Stimulated activated CD4-positive, alpha-beta T cell treated with anti-CD3 and anti-CD28 coated beads, Interleukin-12 subunit alpha, Interleukin-12 subunit beta, amount 100 ng/mL, for 4 hours (primary cell): ENCODE data around the gene UBE2F.
"Not testable (repeated sequence)": the region's sequence is repeated elsewhere in the genome, so short reads cannot be mapped to it uniquely, and the experiment has no call there.

ENCODE experiments used
- DNase-seq: peaks from one replicate; pipeline ENCODE4 v3.0.0-alpha.2; 2020

The UBE2F gene

DNA sequence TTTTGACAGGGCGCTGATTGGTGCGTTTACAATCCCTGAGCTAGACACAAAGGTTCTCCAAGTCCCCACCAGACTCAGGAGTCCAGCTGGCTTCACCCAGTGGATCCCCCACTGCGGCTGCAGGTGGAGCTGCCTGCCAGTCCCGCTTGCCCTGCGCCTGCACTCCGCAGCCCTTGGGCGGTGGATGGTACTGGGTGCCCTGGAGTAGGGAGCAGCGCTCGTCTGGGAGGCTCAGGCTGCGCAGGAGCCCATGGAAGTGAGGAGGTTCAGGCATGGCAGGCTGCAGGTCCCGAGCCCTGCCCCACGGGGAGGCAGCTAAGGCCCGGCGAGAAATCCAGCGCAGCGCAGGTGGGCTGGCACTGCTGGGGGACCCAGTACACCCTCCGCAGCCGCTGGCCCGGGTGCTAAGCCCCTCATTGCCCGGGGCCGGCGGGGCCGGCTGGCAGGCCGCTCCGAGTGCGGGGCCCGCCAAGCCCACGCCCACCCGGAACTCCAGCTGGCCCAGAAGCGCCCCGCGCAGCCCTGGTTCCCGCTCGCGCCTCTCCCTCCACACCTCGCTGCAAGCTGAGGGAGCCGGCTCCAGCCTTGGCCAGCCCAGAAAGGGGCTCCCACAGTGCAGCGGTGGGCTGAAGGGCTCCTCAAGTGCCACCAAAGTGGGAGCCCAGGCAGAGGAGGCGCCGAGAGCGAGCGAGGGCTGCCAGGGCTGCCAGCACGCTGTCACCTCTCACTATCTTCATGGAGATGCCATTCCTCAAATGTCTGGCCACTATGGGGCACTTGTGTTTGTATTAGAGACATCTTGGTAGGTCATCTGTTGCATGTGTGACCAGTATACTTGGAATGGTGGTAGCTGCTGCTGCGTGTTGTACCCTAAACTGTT is 91.1 kb downstream of the UBE2F start:
- not testable (repeated sequence) for DNase-seq

DNA sequence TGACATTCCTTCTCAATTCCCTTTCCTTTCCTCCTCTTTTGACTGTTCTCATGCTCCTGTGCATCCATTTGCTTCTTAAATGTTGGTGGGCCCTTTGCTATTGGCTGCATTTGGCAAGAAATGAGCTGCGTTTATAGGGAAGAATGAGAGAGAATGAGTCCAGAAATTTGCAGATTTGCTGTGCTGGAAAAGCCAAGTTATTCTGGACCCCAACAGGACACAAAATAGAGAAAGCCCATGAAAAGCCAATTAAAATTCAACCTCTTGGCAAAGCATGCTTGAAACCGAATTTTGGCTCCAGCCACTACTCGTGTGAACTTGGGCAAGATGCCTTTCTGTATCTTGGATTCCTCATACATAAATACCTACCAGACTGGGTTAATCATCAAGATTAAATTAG is 92.7 kb downstream of the UBE2F start:
- DNase-seq = no peak

DNA sequence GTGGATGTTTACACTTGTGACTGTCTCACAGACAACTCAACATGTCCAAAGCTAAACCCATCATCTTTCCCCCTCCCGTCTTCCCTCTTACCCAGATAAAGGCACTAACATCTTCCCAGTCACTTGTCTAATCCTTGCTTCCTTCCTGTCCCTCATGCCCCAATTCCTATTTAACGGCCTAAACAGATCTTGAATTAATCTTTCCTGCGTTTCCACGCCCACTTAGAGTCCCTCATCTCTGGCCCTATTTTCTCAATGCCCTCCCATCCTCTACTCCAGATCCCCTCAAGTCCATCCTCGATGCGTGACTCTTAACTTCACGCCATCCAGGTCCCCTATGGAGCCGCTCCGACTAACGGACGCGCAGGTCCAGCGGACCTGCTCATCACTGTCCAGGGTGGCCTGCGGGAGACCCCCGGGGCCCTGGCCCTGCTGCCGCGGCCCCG is 93.3 kb downstream of the UBE2F start:
- no peak for DNase-seq

DNA sequence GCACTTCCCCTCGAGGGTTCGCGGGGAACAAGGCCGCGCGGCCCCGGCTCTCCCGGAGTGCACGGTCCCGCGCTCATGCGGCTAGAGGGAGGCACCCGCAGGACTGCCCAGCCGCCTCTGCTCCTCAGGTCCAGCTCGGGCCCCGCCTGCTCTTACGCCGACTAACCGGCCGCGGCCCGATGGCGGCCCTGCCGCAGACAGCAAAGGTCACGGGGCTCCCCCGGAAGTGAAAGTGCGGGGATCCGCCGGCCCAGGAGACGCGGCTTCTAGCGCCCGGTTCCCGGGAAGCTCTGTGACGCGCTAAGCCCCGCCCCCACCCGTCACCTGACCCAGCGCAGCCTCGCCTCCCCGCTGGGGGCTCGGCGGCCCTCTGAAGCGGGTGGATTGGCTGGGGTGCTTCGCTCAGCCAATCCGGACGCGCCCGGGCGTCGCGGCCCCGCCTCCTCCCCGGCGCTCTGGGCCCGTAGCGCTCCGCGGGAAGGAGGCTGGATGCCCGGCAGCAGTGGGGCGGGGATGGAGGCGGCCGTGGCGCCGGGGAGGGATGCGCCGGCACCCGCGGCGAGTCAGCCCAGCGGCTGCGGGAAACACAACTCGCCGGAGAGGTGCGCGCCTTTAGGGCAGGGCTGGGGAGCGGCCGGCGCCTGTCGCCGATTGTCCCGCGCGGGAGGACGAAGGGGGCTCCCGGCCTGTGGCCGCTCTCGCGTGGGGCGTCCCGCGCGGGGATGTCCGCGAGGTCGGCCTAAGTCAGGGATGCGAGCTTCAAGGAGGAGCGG is 93.9 kb downstream of the UBE2F start, which contains the start of gene SCLY:
Gene SCLY (plus strand): TSS at position 460 of the 773 bp plus-strand sequence. CDS start 54 bp downstream, at position 514.
- DNase-seq = peak; percentile 95

DNA sequence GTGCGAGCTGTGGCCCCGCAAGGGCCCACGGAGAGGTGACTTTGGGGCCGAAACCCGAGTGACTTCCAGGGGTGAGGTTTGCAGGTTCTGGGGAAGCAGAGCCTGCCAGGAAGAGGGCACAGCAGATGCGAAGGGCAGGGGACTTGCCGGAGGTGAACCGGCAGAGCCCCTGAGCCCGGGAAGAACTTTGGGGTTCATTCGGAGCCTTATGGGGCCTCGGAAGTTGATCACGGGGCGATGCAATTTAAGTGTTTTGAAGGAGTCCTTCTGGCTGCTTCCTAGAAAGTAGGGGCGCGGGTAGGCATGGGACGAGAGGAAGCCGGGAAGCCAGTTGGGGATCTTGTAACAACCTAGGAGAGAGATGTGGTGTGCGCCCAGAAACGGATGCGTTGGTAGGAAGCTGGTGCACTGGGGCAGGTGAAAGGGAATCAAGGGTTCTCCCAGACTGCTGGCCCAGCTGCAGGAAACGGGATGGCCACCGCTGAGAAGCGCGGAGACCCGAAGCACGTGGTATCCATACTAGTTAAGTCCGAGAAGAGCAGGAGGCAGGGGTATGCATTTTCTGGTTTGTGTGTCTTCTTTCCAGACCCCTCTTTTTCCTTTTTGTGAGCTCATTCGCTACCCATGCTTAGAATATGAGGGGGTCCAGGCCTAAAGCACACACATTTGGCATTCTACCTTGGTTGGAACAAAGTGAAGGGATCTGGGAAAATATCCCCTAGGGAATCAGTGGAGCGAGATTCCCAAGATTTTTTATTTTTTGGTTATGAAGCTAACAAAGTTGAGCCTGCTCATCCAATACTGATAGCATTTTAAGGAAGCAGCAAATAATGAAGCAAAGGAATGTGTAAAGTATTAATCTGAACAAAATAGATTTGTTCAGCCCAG is 94.7 kb downstream of the UBE2F start:
- DNase-seq = peak; percentile 39

GRCh38 chr2:238063414-238064189 is 96.8 kb downstream of the UBE2F start:
- DNase-seq = no peak

GRCh38 chr2:238064376-238064775 is 97.6 kb downstream of the UBE2F start:
- DNase-seq = no peak

GRCh38 chr2:238065071-238065846 is 98.4 kb downstream of the UBE2F start:
- no peak for DNase-seq

- no peak for DNase-seq
These were observed 99.4 kb downstream of the UBE2F start for GRCh38 chr2:238066218-238066617.

- DNase-seq = not testable (repeated sequence)
These were observed 99.9 kb downstream of the UBE2F start for GRCh38 chr2:238066718-238067117.

DNA sequence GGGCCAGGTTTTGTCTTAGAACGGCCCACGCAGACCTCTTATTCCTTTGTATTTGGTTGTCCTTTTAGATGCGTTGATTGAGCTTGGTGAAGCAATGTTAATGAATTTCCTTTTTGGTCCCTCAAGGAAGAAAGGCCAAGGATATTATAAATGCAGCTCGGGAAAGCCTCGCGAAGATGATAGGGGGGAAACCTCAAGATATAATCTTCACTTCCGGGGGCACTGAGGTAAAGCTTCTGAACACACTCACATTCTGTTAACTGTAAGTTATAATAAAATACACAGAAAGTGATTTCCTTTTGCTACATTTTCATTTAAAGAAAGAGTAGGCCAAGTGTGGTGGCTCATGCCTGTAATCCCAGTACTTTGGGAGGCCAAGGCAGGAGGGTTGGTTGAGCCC is 101.1 kb downstream of the UBE2F start:
- no peak for DNase-seq

- DNase-seq = no peak
These were observed 102.4 kb downstream of the UBE2F start for GRCh38 chr2:238069021-238069709.

DNA sequence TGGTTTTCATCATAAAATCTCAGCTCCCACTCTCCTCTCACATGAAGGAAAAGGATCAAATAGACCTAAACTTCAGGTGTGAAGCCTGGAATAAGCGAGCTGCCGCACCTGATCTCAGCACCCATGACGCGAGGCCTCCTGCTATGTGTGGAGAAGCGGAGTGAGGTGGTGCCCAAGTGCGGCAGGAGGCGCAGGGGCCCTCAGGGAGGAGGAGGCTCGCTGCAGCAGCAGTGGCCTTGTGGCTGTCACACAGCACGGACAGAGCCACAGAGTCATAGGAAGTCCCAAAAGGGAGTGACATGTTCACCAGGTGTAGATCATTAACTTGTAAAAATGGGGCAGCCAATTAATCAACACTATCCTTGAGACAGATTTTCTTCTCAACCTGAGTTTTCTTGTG is 103.1 kb downstream of the UBE2F start:
- no peak for DNase-seq

DNA sequence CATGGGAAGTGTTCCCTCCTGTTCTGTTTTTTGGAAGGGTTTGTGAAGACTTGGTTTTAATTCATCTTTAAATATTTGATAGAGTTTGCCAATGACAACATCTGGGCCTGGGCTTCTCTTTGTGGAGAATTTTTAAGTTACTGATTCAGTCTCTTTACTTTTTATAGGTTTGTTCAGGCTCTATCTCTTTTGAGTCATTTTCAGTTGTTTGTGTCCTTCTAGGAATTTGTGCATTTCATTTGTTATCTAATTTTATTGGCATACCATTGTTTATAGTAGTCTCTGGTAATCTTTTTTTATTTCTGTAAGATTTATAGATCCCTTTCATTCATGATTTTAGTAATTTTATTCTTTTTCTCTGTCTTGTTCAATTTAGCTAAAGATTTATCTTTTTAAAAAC is 108.6 kb downstream of the UBE2F start:
- no peak for DNase-seq

- DNase-seq = no peak
These were observed 110.5 kb downstream of the UBE2F start for GRCh38 chr2:238077292-238077691.

DNA sequence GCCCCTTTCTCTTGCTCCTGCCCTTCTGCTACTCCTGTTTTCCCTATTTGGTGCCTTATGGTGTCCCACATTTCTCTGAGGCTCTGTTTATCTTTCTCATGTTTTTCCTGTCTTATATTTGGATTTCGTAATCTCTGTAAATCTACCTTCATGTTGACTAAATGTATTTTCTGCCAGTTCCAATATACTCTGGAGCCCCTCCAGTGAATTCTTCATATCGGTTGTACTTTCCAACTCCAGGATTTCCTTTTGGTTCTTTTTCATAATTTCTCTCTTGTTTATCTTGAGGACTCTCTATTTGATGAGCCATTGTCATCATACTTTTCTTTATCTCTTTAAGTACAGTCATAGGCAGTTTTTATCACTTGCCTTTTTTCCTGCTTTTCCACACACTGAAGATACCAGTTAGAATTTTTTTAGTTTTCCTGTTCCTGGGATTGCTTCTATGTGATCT is 113.1 kb downstream of the UBE2F start:
- no peak for DNase-seq

- no peak for DNase-seq
These were observed 113.7 kb downstream of the UBE2F start for GRCh38 chr2:238080518-238080917.

DNA sequence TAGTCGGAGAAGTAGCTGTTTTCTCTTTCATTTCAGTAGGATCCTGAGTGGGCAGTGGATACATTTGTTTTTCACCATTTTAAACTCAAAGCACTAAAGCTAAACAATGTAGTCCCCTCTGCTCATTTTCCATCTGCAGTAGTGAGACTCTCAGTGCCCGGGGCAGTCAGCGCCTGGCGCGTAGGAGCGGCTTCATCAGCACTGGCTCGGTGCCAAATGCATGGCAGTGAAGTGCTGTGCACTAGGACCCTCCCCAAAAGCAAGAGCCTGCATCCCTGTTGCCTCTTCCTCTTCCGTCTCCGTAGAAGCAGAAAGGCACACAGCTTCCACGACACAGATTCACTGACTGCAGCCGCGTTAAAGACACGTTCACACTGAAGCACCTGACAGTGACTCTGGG is 114.3 kb downstream of the UBE2F start:
- DNase-seq = no peak

DNA sequence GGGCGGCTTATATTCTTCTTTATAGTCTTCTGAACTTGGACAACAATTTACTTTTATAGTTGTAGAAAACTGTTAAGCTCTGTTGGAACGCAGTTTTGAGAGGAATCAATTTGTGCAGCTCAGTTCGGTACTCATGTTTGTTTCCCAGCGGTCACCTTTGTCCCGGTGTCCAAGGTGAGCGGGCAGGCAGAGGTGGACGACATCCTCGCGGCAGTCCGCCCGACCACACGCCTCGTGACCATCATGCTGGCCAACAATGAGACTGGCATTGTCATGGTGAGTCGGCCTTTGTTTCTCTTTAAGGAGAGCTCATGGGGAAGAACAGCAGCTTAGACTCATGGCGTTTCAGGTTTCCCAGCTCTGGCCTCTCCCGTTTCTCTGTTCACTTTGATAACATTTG is 114.7 kb downstream of the UBE2F start:
- no peak for DNase-seq

DNA sequence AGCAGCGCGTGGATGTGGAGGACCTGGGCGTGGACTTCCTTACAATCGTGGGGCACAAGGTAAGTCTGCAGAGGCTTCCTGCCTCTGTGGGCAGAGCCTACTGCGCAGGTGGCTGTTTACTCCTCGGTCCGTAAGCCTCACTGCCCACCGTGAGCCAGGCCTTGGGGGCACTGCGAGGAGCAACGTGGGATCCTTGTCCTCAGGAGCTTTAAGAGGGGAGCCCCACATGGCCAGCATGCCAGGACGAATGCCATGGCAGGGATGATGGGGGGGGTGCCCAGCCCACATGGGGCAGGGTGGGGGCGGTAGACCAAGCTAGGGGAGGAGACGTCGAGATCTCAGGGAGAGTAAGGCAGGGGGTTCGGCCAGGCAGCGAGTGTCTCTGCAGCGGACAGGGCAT is 115.3 kb downstream of the UBE2F start:
- no peak for DNase-seq

GRCh38 chr2:238082827-238083226 is 116.0 kb downstream of the UBE2F start:
- DNase-seq = no peak
